ENCODE measurements around the gene HAGH.

The HAGH gene

GRCh38 chr16:1778200-1779179, 48.1 kb downstream of the HAGH start (continued):
- TF ChIP-seq GLIS3 (CRISPR knock-in tag; IDR thresholded peaks at IDR 0.05) (no peak), RARB (CRISPR knock-in tag; IDR thresholded peaks at IDR 0.05) (no peak), ZNF70 (CRISPR knock-in tag; IDR thresholded peaks at IDR 0.05) (no peak), PPARA (CRISPR knock-in tag; IDR thresholded peaks at IDR 0.05; ENCODE audit: borderline replicate concordance) (no peak), OSR1 (CRISPR knock-in tag; IDR thresholded peaks at IDR 0.05) (no peak)

GRCh38 chr16:1777375-1778199, 49.0 kb downstream of the HAGH start:
- ATAC-seq: no peak
- no peak for TF ChIP-seq BACH2 (CRISPR knock-in tag; IDR thresholded peaks at IDR 0.05; ENCODE audit: borderline replicate concordance)
- TF ChIP-seq ZNF565 (CRISPR knock-in tag; conservative IDR thresholded peaks at IDR 0.05; ENCODE audit: low read depth): no peak
- no peak for TF ChIP-seq ZFP3 (CRISPR knock-in tag; IDR thresholded peaks at IDR 0.05)
- no peak for TF ChIP-seq ZFP30 (CRISPR knock-in tag; IDR thresholded peaks at IDR 0.05)
- TF ChIP-seq ARNTL (CRISPR knock-in tag; IDR thresholded peaks at IDR 0.05; ENCODE audit: borderline replicate concordance, low read depth): no peak
- no peak for TF ChIP-seq GLIS3 (CRISPR knock-in tag; IDR thresholded peaks at IDR 0.05)
- TF ChIP-seq ESRRG (CRISPR knock-in tag; IDR thresholded peaks at IDR 0.05): no peak
- TF ChIP-seq TSHZ2 (CRISPR knock-in tag; IDR thresholded peaks at IDR 0.05): no peak
- TF ChIP-seq ZC3H10 (CRISPR knock-in tag; IDR thresholded peaks at IDR 0.05): no peak
- TF ChIP-seq TCF4 (CRISPR knock-in tag; IDR thresholded peaks at IDR 0.05; ENCODE audit: borderline replicate concordance): no peak
- no peak for TF ChIP-seq SNAI2 (CRISPR knock-in tag; IDR thresholded peaks at IDR 0.05)
- no peak for TF ChIP-seq ZNF70 (CRISPR knock-in tag; IDR thresholded peaks at IDR 0.05)
- no peak for TF ChIP-seq TOX (CRISPR knock-in tag; IDR thresholded peaks at IDR 0.05; ENCODE audit: borderline replicate concordance)
- TF ChIP-seq PATZ1 (CRISPR knock-in tag; IDR thresholded peaks at IDR 0.05; ENCODE audit: borderline replicate concordance): no peak
- TF ChIP-seq CSRNP3 (CRISPR knock-in tag; IDR thresholded peaks at IDR 0.05): no peak
- no peak for TF ChIP-seq POU6F1 (CRISPR knock-in tag; IDR thresholded peaks at IDR 0.05; ENCODE audit: borderline replicate concordance, low read depth)
- no peak for TF ChIP-seq PPARA (CRISPR knock-in tag; IDR thresholded peaks at IDR 0.05; ENCODE audit: borderline replicate concordance)
- TF ChIP-seq ISL1 (CRISPR knock-in tag; IDR thresholded peaks at IDR 0.05): no peak
- TF ChIP-seq CSDC2 (CRISPR knock-in tag; IDR thresholded peaks at IDR 0.05): no peak

- ATAC-seq: no peak
- TF ChIP-seq ESRRG (CRISPR knock-in tag; IDR thresholded peaks at IDR 0.05): no peak
- no peak for TF ChIP-seq TCF4 (CRISPR knock-in tag; IDR thresholded peaks at IDR 0.05; ENCODE audit: borderline replicate concordance)
- TF ChIP-seq ZFP30 (CRISPR knock-in tag; IDR thresholded peaks at IDR 0.05): no peak
- TF ChIP-seq PPARA (CRISPR knock-in tag; IDR thresholded peaks at IDR 0.05; ENCODE audit: borderline replicate concordance): no peak
- TF ChIP-seq TOX (CRISPR knock-in tag; IDR thresholded peaks at IDR 0.05; ENCODE audit: borderline replicate concordance): no peak
- no peak for TF ChIP-seq ISL1 (CRISPR knock-in tag; IDR thresholded peaks at IDR 0.05)
- TF ChIP-seq GLIS3 (CRISPR knock-in tag; IDR thresholded peaks at IDR 0.05): no peak
- TF ChIP-seq BACH2 (CRISPR knock-in tag; IDR thresholded peaks at IDR 0.05; ENCODE audit: borderline replicate concordance): no peak
Observed at GRCh38 chr16:1776991-1777374, 49.6 kb downstream of the HAGH start.
